SK-N-SH (cell line): ENCODE results near the gene PARD3. TPM values are rescaled to one million over a fixed set of nuclear protein-coding genes. Genes with fewer than 3 reads are reported as not detected.

Experiments used
- CTCF ChIA-PET: fragments of 300-600, 350-600 bp; formaldehyde crosslinking; extraction: SDS; loops from one replicate; lab custom pipeline; 2021; lab: Yijun Ruan, JAX
- POLR2A ChIA-PET: fragments of 350-600 bp; sonication (Branson Sonifier 250); formaldehyde crosslinking; extraction: SDS; loops from one replicate; lab custom pipeline; 2020; ENCODE audit warnings: antibody characterized with exemption, inconsistent platforms; lab: Yijun Ruan, JAX
- DNase-seq: peaks from one replicate; pipeline ENCODE4 v3.0.0; 2012
- H2AFZ ChIP-seq: fragments of 200-600 bp; sonication (generic); 2 replicates; pipeline ENCODE4 v1.8.1; 2016; ENCODE audit warnings: antibody characterized with exemption, mild to moderate bottlenecking, low read depth
- H3F3A ChIP-seq: fragments of 200-600 bp; sonication (generic); replicated peaks from 2 replicates; pipeline ENCODE3; 2016; ENCODE audit warnings: antibody characterized with exemption, mild to moderate bottlenecking; ENCODE audit not compliant: insufficient read depth
- H3K27ac ChIP-seq, 2 experiments: fragments of 200-500 bp in 1 of 2; fragments of 200-600 bp in 1 of 2; sonication (Bioruptor generic) in 1 of 2; sonication (generic), shearing (Covaris generic) in 1 of 2; 2 replicates each; pipeline versions ENCODE4 v1.5.1 to v1.6.1; 2014 to 2016; ENCODE audit warnings: low read depth in 2 of 2, inconsistent platforms in 1 of 2, low read length in 1 of 2, mild to moderate bottlenecking in 1 of 2, mixed read lengths in 1 of 2
- H3K27me3 ChIP-seq: fragments of 200-600 bp; sonication (generic), shearing (Covaris generic); 2 replicates; pipeline ENCODE4 v1.6.1; 2016; ENCODE audit warnings: mixed run types; ENCODE audit not compliant: insufficient read depth
- H3K36me3 ChIP-seq, 2 experiments: fragments of 200-500 bp in 1 of 2; fragments of 200-600 bp in 1 of 2; sonication (Bioruptor generic) in 1 of 2; sonication (generic) in 1 of 2; replicated peaks in 1 of 2; 2 replicates each; pipeline versions ENCODE3 to v1.5.1; 2014 to 2016; ENCODE audit warnings: low read length in 1 of 2, mild to moderate bottlenecking in 1 of 2; ENCODE audit not compliant: insufficient read depth in 2 of 2, control insufficient read depth in 1 of 2
- H3K4me1 ChIP-seq, 2 experiments: fragments of 200-500 bp in 1 of 2; fragments of 200-600 bp in 1 of 2; sonication (Bioruptor generic) in 1 of 2; sonication (generic), shearing (Covaris generic) in 1 of 2; 2 replicates each; pipeline versions ENCODE4 v1.5.1 to v1.6.1; 2014 to 2016; ENCODE audit warnings: low read depth in 1 of 2, low read length in 1 of 2, mixed run types in 1 of 2; ENCODE audit not compliant: insufficient read depth in 2 of 2, control insufficient read depth in 1 of 2
- H3K4me2 ChIP-seq: fragments of 200-600 bp; sonication (generic), shearing (Covaris generic); 2 replicates; pipeline ENCODE4 v1.6.1; 2017; ENCODE audit warnings: mixed run types
- H3K4me3 ChIP-seq, 2 experiments: fragments of 200-500 bp in 1 of 2; fragments of 200-600 bp in 1 of 2; sonication (Bioruptor generic) in 1 of 2; sonication (generic), shearing (Covaris generic) in 1 of 2; 2 replicates each; pipeline versions ENCODE4 v1.5.1 to v1.8.1; 2014 to 2016; ENCODE audit warnings: low read depth in 2 of 2, inconsistent platforms in 1 of 2, low read length in 1 of 2, mild to moderate bottlenecking in 1 of 2, mixed read lengths in 1 of 2, moderate library complexity in 1 of 2
- H3K79me2 ChIP-seq: fragments of 200-600 bp; sonication (generic); 2 replicates; pipeline ENCODE4 v1.8.1; 2017; ENCODE audit warnings: mild to moderate bottlenecking; ENCODE audit not compliant: insufficient read depth
- H3K9ac ChIP-seq: fragments of 200-600 bp; sonication (generic); 2 replicates; pipeline ENCODE4 v1.6.1; 2017; ENCODE audit warnings: mixed run types
- H3K9me2 ChIP-seq: fragments of 200-600 bp; sonication (generic); 2 replicates; pipeline ENCODE4 v1.6.1; 2017; ENCODE audit warnings: mixed run types
- H3K9me3 ChIP-seq: fragments of 200-600 bp; sonication (generic); 2 replicates; pipeline ENCODE4 v1.6.1; 2017; ENCODE audit warnings: mixed run types, mild to moderate bottlenecking, moderate library complexity
- H4K20me1 ChIP-seq: fragments of 200-600 bp; sonication (generic); 2 replicates; pipeline ENCODE4 v1.6.1; 2017; ENCODE audit warnings: mild to moderate bottlenecking, mixed run types; ENCODE audit not compliant: insufficient read depth
- EZH2phosphoT487 ChIP-seq: fragments of 200-600 bp; sonication (generic); IDR thresholded peaks from 2 replicates; pipeline ENCODE4 v1.6.1; 2017; ENCODE audit warnings: low read depth, mixed run types, mild to moderate bottlenecking, antibody characterized with exemption, moderate library complexity, borderline replicate concordance
- GABPA ChIP-seq: IDR thresholded peaks from 2 replicates; pipeline ENCODE4 v1.4.0; 2012; ENCODE audit warnings: low read depth, mild to moderate bottlenecking
- MXI1 ChIP-seq: IDR thresholded peaks from 2 replicates; pipeline ENCODE4 v1.6.1; 2012; ENCODE audit warnings: mild to moderate bottlenecking, low read depth, low read length, improper control_type of control experiment
- POLR2AphosphoS5 ChIP-seq: IDR thresholded peaks from 2 replicates; pipeline ENCODE4 v1.6.1; 2012; ENCODE audit warnings: low read depth, low read length
- TAF1 ChIP-seq: IDR thresholded peaks from 2 replicates; pipeline ENCODE4 v1.6.1; 2012; ENCODE audit warnings: low read depth, mild to moderate bottlenecking, low read length, moderate library complexity, borderline replicate concordance
- YY1 ChIP-seq: IDR thresholded peaks from 2 replicates; pipeline ENCODE4 v1.4.0; 2012; ENCODE audit warnings: low read depth, mild to moderate bottlenecking
- WGBS: methylation state at CpG from one replicate; pipeline ENCODE4 v1.1.6; 2017; ENCODE audit warnings: low lambda C conversion rate; 5-methylcytosine and 5-hydroxymethylcytosine counted together
- polyA plus RNA-seq, 3 experiments: library from polyadenylated mRNA; depleted of rRNA; stranded (reverse); fragments of >200 nt; gene quantifications; 2 replicates each; pipeline ENCODE4 v1.2.3, GENCODE V29; 2012
- TF ChIP-seq, protein P1 (sequence below): fragments of 200-600 bp; sonication (generic); IDR thresholded peaks from 2 replicates; pipeline ENCODE4 v1.6.1; 2017; ENCODE audit warnings: antibody characterized with exemption, mild to moderate bottlenecking, moderate library complexity
- TF ChIP-seq, protein P2 (sequence below): IDR thresholded peaks from 2 replicates; pipeline ENCODE4 v1.4.0; 2012; ENCODE audit warnings: low read depth, borderline replicate concordance
- TF ChIP-seq, protein P3 (sequence below): IDR thresholded peaks from 2 replicates; pipeline ENCODE4 v1.6.1; 2012; ENCODE audit warnings: mild to moderate bottlenecking, low read depth, low read length, moderate library complexity

PARD3 gene
- polyA plus RNA-seq, 1 of the 3 experiments (the other 2 are of a cell fraction): 29.4 TPM

DNA sequence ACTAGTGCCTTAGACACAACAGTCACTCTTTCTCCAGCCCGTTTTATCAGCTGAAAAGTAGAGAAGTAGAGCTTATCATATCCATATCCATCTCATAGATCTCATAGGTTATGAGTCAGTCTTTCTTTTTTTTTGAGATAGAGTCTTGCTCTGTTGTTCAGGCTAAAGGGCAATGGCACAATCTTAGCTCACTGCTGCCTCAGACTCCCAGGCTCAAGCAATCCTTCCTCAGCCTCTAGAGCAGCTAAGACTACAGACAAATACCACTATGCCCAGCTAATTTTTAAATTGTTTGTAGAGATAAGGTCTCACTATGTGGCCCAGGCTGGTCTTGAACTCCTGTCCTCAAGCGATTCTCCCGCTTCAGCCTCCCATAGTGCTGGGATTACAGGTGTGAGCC, 2.5 kb upstream of the PARD3 start:
- TF ChIP-seq EZH2phosphoT487 (no peak), YY1 (no peak), TAF1 (no peak), MXI1 (no peak), GABPA (no peak), POLR2AphosphoS5 (no peak)
- TF ChIP-seq, protein P1, sequence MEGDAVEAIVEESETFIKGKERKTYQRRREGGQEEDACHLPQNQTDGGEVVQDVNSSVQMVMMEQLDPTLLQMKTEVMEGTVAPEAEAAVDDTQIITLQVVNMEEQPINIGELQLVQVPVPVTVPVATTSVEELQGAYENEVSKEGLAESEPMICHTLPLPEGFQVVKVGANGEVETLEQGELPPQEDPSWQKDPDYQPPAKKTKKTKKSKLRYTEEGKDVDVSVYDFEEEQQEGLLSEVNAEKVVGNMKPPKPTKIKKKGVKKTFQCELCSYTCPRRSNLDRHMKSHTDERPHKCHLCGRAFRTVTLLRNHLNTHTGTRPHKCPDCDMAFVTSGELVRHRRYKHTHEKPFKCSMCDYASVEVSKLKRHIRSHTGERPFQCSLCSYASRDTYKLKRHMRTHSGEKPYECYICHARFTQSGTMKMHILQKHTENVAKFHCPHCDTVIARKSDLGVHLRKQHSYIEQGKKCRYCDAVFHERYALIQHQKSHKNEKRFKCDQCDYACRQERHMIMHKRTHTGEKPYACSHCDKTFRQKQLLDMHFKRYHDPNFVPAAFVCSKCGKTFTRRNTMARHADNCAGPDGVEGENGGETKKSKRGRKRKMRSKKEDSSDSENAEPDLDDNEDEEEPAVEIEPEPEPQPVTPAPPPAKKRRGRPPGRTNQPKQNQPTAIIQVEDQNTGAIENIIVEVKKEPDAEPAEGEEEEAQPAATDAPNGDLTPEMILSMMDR: no peak
- TF ChIP-seq, protein P2, sequence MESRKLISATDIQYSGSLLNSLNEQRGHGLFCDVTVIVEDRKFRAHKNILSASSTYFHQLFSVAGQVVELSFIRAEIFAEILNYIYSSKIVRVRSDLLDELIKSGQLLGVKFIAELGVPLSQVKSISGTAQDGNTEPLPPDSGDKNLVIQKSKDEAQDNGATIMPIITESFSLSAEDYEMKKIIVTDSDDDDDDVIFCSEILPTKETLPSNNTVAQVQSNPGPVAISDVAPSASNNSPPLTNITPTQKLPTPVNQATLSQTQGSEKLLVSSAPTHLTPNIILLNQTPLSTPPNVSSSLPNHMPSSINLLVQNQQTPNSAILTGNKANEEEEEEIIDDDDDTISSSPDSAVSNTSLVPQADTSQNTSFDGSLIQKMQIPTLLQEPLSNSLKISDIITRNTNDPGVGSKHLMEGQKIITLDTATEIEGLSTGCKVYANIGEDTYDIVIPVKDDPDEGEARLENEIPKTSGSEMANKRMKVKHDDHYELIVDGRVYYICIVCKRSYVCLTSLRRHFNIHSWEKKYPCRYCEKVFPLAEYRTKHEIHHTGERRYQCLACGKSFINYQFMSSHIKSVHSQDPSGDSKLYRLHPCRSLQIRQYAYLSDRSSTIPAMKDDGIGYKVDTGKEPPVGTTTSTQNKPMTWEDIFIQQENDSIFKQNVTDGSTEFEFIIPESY: no peak
- TF ChIP-seq, protein P3, sequence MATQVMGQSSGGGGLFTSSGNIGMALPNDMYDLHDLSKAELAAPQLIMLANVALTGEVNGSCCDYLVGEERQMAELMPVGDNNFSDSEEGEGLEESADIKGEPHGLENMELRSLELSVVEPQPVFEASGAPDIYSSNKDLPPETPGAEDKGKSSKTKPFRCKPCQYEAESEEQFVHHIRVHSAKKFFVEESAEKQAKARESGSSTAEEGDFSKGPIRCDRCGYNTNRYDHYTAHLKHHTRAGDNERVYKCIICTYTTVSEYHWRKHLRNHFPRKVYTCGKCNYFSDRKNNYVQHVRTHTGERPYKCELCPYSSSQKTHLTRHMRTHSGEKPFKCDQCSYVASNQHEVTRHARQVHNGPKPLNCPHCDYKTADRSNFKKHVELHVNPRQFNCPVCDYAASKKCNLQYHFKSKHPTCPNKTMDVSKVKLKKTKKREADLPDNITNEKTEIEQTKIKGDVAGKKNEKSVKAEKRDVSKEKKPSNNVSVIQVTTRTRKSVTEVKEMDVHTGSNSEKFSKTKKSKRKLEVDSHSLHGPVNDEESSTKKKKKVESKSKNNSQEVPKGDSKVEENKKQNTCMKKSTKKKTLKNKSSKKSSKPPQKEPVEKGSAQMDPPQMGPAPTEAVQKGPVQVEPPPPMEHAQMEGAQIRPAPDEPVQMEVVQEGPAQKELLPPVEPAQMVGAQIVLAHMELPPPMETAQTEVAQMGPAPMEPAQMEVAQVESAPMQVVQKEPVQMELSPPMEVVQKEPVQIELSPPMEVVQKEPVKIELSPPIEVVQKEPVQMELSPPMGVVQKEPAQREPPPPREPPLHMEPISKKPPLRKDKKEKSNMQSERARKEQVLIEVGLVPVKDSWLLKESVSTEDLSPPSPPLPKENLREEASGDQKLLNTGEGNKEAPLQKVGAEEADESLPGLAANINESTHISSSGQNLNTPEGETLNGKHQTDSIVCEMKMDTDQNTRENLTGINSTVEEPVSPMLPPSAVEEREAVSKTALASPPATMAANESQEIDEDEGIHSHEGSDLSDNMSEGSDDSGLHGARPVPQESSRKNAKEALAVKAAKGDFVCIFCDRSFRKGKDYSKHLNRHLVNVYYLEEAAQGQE: no peak
- DNase-seq: no peak
- Histone ChIP-seq H3K4me1 (peaks cover 6 to 20% of the 10 kb centered on the region in 2 experiments; a peak in 2 of 4 replicates), H3K4me2 (no peak overlapping the region), H2AFZ (no peak overlapping the region), H3K36me3 (no peaks in the 10 kb centered on the region), H3K9me3 (no peaks in the 10 kb centered on the region), H3K27me3 (no peaks in the 10 kb centered on the region), H3K79me2 (peaks cover 18% of the 10 kb centered on the region), H3K4me3 (no peak overlapping the region), H3K9me2 (no peaks in the 10 kb centered on the region), H3F3A (peaks cover 8% of the 10 kb centered on the region), H4K20me1 (peaks cover 13% of the 10 kb centered on the region), H3K9ac (no peak overlapping the region), H3K27ac (no peak overlapping the region)
- 66% methylated on average over 3 of the region's 3 CpGs for WGBS
- ChIA-PET POLR2A (no interaction called here), CTCF (interaction anchor here (1.5 to 4.0 kb wide), 2 partner anchors 85 to 94 kb away, joined by 6 to 14 read pairs; no protein-coding TSS in a partner anchor)
